ENCODE results near the gene IFT43.

DNA sequence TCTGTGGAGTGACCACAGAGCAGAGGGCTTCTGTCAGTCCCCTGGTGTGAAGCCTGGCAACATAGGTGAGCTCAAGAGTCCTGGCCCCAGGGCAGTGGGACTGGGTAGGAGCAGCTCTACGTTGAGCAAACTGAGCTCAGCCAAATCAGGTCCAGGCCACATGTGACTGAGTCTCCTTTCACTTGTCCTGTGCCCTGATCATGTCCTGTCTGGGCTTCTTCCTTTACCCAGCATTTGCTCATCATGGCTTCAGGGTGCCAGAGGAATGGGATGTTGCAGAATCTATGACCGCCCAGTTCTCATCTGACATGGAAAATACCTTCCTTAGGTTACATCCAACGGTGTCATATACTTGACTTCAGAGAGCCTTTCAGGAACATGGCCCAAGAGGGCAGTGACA lies 99.8 kb downstream of the IFT43 start:
- TF ChIP-seq, protein P1, sequence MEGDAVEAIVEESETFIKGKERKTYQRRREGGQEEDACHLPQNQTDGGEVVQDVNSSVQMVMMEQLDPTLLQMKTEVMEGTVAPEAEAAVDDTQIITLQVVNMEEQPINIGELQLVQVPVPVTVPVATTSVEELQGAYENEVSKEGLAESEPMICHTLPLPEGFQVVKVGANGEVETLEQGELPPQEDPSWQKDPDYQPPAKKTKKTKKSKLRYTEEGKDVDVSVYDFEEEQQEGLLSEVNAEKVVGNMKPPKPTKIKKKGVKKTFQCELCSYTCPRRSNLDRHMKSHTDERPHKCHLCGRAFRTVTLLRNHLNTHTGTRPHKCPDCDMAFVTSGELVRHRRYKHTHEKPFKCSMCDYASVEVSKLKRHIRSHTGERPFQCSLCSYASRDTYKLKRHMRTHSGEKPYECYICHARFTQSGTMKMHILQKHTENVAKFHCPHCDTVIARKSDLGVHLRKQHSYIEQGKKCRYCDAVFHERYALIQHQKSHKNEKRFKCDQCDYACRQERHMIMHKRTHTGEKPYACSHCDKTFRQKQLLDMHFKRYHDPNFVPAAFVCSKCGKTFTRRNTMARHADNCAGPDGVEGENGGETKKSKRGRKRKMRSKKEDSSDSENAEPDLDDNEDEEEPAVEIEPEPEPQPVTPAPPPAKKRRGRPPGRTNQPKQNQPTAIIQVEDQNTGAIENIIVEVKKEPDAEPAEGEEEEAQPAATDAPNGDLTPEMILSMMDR (IDR thresholded peaks at IDR 0.05) = no peak
- TF ChIP-seq, protein P2, sequence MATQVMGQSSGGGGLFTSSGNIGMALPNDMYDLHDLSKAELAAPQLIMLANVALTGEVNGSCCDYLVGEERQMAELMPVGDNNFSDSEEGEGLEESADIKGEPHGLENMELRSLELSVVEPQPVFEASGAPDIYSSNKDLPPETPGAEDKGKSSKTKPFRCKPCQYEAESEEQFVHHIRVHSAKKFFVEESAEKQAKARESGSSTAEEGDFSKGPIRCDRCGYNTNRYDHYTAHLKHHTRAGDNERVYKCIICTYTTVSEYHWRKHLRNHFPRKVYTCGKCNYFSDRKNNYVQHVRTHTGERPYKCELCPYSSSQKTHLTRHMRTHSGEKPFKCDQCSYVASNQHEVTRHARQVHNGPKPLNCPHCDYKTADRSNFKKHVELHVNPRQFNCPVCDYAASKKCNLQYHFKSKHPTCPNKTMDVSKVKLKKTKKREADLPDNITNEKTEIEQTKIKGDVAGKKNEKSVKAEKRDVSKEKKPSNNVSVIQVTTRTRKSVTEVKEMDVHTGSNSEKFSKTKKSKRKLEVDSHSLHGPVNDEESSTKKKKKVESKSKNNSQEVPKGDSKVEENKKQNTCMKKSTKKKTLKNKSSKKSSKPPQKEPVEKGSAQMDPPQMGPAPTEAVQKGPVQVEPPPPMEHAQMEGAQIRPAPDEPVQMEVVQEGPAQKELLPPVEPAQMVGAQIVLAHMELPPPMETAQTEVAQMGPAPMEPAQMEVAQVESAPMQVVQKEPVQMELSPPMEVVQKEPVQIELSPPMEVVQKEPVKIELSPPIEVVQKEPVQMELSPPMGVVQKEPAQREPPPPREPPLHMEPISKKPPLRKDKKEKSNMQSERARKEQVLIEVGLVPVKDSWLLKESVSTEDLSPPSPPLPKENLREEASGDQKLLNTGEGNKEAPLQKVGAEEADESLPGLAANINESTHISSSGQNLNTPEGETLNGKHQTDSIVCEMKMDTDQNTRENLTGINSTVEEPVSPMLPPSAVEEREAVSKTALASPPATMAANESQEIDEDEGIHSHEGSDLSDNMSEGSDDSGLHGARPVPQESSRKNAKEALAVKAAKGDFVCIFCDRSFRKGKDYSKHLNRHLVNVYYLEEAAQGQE (IDR thresholded peaks at IDR 0.05; ENCODE audit: insufficient read depth in 1 of 2, low read depth in 2 of 2, low read length in 1 of 2) = no peak
- TF ChIP-seq SIN3A (IDR thresholded peaks at IDR 0.05; ENCODE audit: borderline replicate concordance, insufficient read depth, low read depth, low read length) = no peak

Data from Panc1 (cell line).